Omental fat pad (tissue), 4 donors: Measurements from ENCODE around the gene FGF18. TPM values are rescaled to one million over a fixed set of nuclear protein-coding genes. Genes with fewer than 3 reads are reported as not detected.
"Not testable (repeated sequence)": the region's sequence is repeated elsewhere in the genome, so short reads cannot be mapped to it uniquely, and the experiment has no call there.

Source experiments
- ATAC-seq: fragments of 150-250 bp; one replicate; pipeline ENCODE4 v1.9.1; 2016; ENCODE audit warnings: mild to moderate bottlenecking, moderate library complexity; ENCODE audit not compliant: low FRiP score
- DNase-seq: peaks from one replicate; pipeline ENCODE4 v3.0.0-alpha.2; 2019; ENCODE audit warnings: low spot score
- total RNA-seq, 4 donors: library from RNA; depleted of rRNA; stranded (reverse); fragments of >200 nt; gene quantifications; one replicate each; pipeline ENCODE4 v1.1.0, GENCODE V29; 2016
- TF ChIP-seq, protein P1 (sequence below), 3 donors: fragments of 450-650 bp; IDR thresholded peaks; one replicate each; pipeline ENCODE4 v1.5.1; 2016 to 2017; ENCODE audit warnings: antibody characterized with exemption in 3 of 3, mild to moderate bottlenecking in 3 of 3, moderate library complexity in 2 of 3

FGF18 gene
- total RNA-seq, 4 donors from 2014 or later = 0.79 to 7.5 (median 2.1) TPM

DNA sequence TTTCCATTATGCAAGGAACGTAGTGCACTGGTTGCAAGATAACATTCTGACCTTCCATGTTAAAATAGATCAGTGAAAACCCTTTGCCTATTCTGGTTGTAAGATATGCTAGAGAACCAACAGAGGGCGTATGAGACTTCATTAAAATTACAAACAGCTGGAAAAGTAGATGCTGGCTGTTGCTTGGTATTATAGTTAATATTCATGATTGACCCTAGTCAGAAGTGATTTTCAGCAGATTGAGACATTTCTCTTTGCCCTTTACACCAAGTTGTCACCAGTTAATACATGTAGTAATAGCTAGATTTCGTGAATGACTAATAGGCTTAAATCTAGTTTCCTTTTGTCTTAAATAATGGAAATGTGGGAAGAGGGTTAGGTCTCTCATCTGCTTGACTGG, 13.8 kb upstream of the FGF18 start:
- DNase-seq (no peak), ATAC-seq (no peak)
- TF ChIP-seq, protein P1, sequence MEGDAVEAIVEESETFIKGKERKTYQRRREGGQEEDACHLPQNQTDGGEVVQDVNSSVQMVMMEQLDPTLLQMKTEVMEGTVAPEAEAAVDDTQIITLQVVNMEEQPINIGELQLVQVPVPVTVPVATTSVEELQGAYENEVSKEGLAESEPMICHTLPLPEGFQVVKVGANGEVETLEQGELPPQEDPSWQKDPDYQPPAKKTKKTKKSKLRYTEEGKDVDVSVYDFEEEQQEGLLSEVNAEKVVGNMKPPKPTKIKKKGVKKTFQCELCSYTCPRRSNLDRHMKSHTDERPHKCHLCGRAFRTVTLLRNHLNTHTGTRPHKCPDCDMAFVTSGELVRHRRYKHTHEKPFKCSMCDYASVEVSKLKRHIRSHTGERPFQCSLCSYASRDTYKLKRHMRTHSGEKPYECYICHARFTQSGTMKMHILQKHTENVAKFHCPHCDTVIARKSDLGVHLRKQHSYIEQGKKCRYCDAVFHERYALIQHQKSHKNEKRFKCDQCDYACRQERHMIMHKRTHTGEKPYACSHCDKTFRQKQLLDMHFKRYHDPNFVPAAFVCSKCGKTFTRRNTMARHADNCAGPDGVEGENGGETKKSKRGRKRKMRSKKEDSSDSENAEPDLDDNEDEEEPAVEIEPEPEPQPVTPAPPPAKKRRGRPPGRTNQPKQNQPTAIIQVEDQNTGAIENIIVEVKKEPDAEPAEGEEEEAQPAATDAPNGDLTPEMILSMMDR (IDR thresholded peaks at IDR 0.05) = no peak

DNA sequence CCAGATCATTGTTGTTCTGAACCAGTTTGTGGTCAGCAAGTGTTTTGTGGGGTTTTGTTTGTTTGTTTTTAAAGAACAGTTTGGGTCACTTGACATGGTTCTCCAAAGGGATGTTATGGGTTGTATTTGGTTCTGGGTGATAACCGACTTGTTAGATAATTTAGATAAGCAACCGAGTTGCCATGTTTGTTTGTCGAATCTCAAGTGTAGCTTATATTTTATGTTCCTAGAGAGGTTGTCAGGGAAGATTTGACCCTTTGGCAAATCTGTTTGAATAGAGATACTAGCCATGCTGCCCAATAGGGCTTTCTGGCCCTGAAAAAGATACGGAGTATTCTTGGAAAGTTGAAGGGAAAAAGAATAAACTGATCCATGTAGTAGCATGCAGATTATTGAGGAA, 12.2 kb upstream of the FGF18 start:
- TF ChIP-seq, protein P1 (IDR thresholded peaks at IDR 0.05) = no peak
- no peak for DNase-seq
- ATAC-seq = no peak

DNA sequence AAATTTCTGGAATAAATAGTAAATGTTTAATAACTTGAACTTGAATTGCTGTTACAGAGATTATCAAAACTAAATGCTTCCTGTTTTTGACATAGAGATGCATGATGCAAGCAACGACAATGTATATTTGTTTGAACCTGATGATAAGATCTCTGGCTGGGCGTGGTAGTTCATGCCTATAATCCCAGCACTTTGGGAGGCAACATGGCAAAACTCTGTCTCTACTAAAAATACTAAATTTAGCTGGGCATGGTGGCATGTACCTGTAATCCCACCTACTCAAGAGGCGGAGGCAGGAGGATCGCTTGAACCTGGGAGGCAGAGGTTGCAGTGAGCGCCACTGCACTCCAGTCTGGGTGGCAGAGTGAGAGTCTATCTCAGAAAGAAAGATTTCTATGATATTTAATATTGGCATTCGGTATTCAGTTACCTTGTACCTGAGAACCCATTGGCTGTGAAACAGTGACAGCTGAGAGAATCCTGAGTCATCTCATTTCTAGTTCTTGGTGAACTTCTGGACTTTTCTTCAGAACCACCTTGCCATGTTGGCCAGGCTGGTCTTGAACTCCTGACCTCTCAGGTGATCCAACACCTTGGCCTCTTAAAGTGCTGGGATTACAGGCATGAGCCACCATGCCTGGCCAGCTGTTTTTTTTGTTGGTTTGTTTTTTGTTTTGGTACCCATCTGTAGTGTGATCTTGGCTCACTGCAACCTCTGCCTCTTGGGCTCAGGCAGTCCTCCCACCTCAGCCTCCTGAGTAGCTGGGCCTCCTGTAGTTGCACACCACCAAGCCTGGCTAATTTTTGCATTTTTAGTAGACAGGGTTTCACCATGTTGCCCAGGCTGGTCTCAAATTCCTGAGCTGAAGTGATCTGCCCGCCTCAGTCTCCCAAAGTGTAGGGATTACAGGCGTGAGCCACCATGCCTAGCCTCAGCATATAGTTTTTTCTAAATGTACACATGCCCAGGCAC, 10.0 kb upstream of the FGF18 start:
- ATAC-seq = no peak
- TF ChIP-seq, protein P1 (IDR thresholded peaks at IDR 0.05) = no peak

DNA sequence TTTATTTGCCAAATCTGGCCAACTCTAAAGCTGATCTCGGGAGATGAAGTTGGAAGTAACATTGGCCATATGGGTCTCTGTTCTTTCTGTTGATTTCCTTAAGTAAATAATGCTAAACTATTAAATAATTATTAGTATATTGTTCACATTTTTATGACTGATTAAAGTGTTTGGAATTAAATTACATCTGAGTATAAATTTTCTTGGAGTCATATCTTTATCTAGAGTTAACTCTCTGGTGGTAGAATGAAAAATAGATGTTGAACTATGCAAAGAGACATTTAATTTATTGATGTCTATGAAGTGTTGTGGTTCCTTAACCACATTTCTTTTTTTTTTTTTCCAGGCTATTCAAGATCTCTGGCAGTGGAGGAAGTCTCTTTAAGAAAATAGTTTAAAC, 9.3 kb upstream of the FGF18 start:
- DNase-seq = no peak
- ATAC-seq = no peak
- TF ChIP-seq, protein P1 (IDR thresholded peaks at IDR 0.05) = no peak

More for the DNA sequence above, 10.0 kb upstream of the FGF18 start:
- no peak for DNase-seq

DNA sequence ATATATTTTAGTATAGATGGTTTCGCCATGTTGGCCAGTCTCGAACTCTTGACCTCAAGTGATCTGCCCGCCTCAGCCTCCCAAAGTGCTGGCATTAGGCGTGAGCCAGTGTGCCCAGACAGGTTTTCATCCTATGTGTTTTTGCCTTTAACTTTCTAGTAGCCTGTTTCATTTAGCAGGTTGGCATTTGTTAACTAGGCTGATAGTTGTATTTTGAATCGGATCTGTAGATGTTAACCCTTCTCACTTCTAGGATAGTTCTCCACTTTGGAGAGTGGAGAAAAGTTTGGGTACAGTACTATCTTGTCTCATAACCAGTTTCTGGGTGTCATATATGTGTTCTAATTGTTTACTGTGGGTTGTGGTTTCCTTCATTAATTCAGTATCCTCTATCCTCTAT, 7.3 kb upstream of the FGF18 start:
- ATAC-seq (no peak), DNase-seq (no peak)
- TF ChIP-seq, protein P1 (IDR thresholded peaks at IDR 0.05) = no peak

DNA sequence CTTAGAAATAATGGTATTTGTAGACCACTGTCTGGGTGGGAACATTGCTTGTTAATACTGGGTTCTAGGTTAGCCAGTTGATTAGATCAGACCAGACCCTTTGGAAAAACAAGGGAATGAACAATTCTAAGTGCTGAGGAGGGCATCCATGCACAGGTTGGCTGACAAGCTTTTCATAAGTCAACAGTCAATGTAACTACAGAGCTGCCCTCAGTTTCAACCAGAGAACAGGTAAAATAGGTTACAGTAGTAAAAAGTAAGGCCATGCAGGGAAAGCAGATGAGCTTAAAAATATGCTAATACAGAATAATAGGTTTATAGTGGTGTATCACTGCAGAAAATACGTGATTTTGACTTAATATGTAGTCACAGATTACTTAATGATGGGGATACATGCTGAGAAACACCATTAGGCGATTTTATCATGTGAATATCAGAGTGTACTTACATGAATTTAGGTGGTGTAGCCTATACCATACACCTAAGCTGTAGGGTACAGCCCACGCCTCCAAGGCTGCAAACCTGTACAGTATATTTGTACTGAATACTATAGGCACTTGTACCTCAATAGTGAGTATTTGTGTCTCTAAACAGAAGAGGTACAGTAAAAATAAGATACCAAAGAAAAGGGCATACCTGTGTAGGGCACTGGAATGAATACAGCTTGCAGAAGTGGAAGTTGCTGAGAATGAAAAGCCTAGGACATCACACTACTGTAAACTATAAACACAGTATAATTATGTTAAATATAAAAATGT, 6.1 kb upstream of the FGF18 start:
- DNase-seq (no peak), ATAC-seq (no peak)
- TF ChIP-seq, protein P1 (IDR thresholded peaks at IDR 0.05) = no peak

DNA sequence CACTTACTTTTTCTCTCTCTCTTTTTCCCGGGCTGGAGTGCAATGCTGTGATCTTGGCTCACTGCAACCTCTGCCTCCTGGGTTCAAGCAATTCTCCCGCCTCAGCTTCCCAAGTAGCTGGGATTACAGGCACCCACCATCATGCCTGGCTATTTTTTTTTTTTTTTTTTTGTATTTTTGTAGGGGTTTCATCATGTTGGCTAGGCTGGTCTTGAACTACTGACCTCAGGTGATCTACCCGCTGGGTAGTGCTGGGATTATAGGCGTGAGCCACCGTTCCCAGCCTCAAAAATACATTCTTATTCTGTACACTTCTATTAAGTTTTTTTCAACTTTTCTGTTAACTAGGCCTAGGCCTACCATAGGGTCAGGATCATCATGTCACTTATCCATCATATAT, 5.5 kb upstream of the FGF18 start:
- not testable (repeated sequence) for DNase-seq, ATAC-seq
